ENCODE measurements around the gene LIPN.

- TF ChIP-seq CTCF (IDR thresholded peaks at IDR 0.05) = no peak
- TF ChIP-seq POLR2A (IDR thresholded peaks at IDR 0.05) = no peak
- no peak for TF ChIP-seq POLR2AphosphoS5 (IDR thresholded peaks at IDR 0.05; ENCODE audit: insufficient read depth in 1 of 2, low read depth in 1 of 2)
Measured at GRCh38 chr10:88809621-88810020, 49.8 kb downstream of the LIPN start.

Measured in vagina (tissue), 2 donors.